SKM-1 (cell line): ENCODE results near the gene ZNRF4.

ENCODE experiments used
- DNase-seq: peaks from one replicate; lab custom pipeline; 2025; ENCODE audit not compliant: unreplicated experiment; lab: John Stamatoyannopoulos, UW

ZNRF4 gene

GRCh38 chr19:5440299-5440698 is 14.9 kb upstream of the ZNRF4 start:
- no peak for DNase-seq

- no peak for DNase-seq
Observed at GRCh38 chr19:5443723-5444122, 11.5 kb upstream of the ZNRF4 start.

- DNase-seq, result no peak
Observed at GRCh38 chr19:5444431-5444830, 10.8 kb upstream of the ZNRF4 start.

- DNase-seq, result no peak
Observed at GRCh38 chr19:5445071-5445470, 10.1 kb upstream of the ZNRF4 start.

GRCh38 chr19:5445561-5446055 is 9.6 kb upstream of the ZNRF4 start:
- no peak for DNase-seq

GRCh38 chr19:5447700-5448311 is 7.4 kb upstream of the ZNRF4 start:
- no peak for DNase-seq

GRCh38 chr19:5448374-5448773 is 6.8 kb upstream of the ZNRF4 start:
- DNase-seq, result no peak

- DNase-seq, result no peak
Observed at GRCh38 chr19:5450482-5451126, 4.6 kb upstream of the ZNRF4 start.

- no peak for DNase-seq
Observed at GRCh38 chr19:5451494-5451893, 3.7 kb upstream of the ZNRF4 start.

GRCh38 chr19:5452594-5453565 is 2.3 kb upstream of the ZNRF4 start:
- no peak for DNase-seq

GRCh38 chr19:5454743-5455142 is 474 bp upstream of the ZNRF4 start:
- no peak for DNase-seq

- no peak for DNase-seq
Observed at GRCh38 chr19:5456130-5456840, 1.1 kb downstream of the ZNRF4 start.

- DNase-seq, result no peak
Observed at GRCh38 chr19:5456841-5457200, 1.6 kb downstream of the ZNRF4 start.

GRCh38 chr19:5457709-5458108 is 2.5 kb downstream of the ZNRF4 start:
- DNase-seq, result no peak

GRCh38 chr19:5458420-5458819 is 3.2 kb downstream of the ZNRF4 start:
- DNase-seq, result no peak

- DNase-seq, result no peak
Observed at GRCh38 chr19:5459360-5459759, 4.1 kb downstream of the ZNRF4 start.

- DNase-seq, result no peak
Observed at GRCh38 chr19:5460748-5461147, 5.5 kb downstream of the ZNRF4 start.

- DNase-seq, result no peak
Observed at GRCh38 chr19:5463959-5464358, 8.7 kb downstream of the ZNRF4 start.

- no peak for DNase-seq
Observed at GRCh38 chr19:5466072-5466471, 10.9 kb downstream of the ZNRF4 start.

GRCh38 chr19:5466814-5467291 is 11.6 kb downstream of the ZNRF4 start:
- DNase-seq, result no peak

GRCh38 chr19:5470264-5470671 is 15.1 kb downstream of the ZNRF4 start:
- DNase-seq, result no peak
